ENCODE results near the gene PTBP1.

Gene PTBP1

DNA sequence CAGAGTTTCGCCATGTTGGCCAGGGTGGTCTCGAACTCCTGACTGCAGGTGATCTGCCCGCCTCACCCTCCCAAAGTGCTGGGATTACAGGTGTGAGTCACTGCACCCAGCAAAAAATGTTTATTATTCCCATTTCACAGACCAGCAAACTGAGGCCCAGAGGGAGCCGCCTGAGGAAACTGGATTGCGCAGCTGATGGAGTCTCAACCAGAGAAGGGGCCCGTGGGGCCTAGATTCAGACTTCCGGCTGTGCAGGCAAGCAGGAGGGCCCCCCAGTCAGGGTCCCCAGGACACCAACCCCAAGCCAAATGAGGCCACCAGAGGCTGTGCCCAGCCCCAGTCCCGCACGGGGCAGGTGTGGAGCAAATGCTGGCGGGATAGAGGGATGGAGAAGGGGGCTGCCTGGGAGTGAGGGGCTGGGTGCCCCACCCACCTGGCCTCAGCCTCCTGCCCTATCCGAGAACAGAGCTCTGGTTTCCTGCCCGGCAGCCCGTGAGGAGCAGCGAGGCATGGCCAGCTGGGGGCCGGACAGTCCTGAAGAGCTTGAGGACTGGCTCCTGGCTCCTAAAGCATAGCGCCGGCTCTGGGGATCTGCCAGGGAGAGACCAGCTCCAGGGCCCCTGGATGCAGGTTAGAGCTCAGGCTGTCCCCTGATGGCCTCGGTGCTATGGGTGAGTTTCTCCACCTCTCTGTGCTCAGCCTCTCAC lies 24.4 kb upstream of the PTBP1 start:
- no peak for DNase-seq (ENCODE audit: low spot score)

DNA sequence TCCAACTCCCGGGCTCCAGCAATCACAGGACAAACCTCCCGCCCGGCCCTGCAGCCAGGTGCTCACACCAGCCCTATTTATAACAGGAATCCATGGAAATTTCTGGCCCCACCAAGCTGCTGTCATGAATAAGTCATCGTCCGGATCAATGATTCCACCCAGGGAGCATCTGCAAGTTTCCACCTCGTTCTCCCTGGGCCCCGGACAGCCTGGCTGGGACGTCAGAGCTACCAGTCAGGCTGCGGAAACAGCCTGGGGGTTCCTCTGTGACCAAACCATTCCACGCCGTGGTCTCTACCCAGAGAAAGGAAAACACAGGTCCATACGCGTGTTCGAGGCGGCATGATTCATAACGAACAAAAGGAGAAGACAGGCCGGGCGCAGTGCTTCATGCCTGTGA lies 20.7 kb upstream of the PTBP1 start:
- DNase-seq (ENCODE audit: low spot score): no peak

DNA sequence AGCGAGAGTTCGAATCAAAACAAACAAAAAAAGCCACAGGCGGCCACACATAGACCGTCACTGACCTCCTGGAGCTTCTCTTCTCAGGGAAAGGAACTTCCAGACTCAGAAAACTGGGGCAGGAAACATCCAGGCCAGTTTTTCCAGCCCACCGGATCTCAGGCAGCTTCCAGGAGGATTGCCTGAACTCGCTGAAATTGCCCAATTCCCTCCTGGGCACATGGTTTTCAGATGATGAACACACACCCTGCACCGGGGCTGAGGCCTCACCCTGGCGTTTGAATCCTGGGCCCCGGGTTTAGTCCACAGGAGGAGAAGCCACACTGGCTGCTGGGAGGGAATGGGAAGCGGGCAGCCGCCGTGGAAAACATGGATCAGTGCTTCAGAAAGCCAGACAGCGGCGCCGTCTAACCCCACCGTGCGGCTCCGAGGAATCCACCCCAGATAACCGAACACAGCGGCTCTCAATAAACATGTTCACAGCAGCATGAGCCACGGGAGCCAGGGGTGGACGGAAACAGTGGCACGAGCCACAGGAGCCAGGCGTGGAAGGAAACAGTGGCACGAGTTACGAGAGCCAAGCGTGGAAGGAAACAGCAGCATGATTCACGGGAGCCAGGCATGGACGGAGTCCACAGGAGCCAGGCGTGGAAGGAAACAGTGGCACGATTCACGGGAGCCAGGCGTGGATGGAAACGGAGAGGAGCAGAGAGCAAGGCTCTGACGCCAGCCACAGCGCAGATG lies 18.2 kb upstream of the PTBP1 start:
- DNase-seq (ENCODE audit: low spot score): no peak

DNA sequence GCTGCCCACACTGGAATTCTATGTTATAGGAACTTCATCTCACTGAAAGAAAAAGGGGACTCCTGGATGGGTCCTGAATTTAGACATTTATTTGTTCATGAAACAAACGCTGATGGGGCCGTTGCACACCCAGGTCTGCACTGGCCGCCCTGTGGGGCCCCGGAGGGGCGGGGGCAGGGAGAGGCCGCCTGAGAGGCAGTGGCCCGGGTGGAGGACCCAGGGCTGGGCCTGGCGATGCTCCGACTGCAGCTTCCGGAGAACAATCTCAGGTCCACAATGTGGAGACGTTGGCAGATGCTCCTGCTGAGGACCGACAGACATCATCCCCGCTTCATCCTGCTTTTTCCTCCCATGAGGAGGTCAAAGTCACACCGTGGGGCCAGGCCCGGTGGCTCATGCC lies 16.3 kb upstream of the PTBP1 start:
- DNase-seq (ENCODE audit: low spot score): no peak

DNA sequence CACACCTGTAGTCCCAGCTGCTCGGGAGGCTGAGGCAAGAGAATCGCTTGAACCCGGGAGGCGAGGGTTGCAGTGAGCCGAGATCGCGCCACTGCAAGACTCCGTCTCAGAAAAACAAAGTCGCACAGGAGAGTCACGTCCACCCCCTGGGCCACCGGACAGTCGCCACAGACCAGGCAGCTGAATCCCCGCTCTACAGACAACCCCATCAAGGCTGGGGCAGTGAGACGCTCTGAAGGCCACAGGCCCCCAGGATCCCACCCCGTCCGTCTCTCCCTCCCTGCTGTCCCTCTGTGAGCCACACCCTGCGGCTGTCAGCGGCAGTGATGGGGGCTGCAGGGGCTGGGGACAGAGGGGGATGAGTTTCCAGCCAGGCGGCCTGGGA lies 15.5 kb upstream of the PTBP1 start:
- no peak for DNase-seq (ENCODE audit: low spot score)

DNA sequence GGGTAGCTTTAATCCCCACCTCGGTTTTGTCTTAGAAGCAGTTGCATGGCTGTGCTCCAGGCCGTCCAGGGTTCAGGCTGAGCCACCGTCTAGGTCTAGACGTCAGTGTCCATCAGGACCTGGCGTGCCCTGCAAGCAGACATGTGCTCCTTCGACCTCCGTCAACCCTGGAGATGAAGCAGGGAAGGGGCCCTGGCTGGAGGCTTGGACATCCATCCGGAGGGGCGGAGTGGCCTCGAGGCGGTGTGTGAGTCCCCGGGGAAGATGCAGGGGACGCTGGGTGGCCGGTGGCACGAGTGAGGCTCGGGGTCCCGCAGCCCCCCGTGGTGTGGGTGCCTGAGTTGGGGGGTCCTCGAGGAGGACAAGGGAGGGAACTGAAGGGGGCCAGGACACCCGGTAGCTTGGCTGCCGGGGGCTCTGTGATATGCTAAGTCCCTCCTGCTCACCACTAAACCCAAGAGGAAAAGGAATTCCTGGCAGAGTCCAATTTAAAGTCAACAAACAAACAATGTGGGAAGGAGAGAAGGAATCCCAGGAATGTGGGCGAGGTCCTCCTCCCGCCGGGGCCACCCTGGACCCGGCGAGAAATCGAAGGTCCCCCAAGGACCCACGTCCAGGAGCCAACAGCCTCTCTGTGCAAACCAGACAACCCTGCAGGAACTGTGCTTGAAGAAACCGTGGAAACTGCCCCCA lies 14.9 kb upstream of the PTBP1 start:
- DNase-seq (ENCODE audit: low spot score): no peak

DNA sequence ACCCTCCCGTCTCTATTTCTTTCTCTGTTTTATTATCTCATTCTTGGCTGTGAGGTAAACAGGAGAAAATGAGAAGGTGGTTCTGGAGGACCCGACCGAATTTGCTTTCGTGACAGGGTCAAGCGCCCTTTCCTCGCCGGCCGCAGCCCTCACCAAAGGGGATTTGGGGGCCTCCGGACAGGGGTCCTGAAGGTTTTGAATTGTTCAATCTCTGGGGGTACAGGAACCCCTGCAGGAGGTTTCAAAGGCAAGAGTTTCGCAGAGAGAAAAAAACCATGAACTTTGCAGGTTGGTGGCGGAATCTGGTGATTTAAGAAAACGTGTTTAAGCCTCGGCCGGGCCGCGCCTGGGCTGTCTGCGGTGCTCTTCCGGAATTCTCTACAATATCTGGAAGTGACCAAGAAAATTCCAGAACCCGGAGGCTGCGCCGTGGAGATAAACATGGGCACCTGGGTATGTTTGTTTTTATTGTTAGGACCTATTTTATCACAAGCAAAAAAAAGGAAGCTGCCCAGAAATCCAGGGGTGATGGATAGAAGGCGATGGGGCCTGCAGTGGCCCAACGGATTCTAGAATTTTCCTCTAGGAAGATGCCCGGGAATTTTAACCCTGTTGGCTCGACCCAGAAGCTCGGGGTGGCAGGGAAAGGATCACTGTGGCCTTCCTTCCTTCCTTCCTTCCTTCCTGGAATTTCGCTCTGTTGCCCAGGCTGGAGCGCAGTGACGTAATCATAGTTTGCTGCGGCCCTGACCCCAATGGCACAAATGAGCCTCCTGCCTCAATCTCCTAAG lies 14.2 kb upstream of the PTBP1 start:
- no peak for DNase-seq (ENCODE audit: low spot score)

DNA sequence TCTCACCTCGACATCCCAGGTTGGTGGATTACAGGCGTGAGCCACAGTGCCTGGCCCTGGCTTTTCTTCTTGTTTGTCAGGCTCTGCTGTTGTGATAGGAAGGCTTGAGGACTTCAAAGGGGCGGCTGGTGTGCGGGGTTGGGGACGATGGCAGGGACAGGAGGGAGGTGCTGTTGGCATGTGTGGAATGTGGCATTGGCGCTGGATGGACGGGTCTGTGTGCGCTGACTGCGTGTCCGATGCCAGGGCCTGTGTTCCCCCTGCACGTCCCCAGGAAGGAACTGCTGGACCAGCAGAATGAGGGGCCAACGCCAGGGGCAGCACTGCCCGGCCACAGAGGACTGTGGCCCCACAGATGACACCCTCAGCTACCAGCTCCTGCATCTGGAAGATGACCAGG lies 12.7 kb upstream of the PTBP1 start:
- DNase-seq (ENCODE audit: low spot score): no peak

DNA sequence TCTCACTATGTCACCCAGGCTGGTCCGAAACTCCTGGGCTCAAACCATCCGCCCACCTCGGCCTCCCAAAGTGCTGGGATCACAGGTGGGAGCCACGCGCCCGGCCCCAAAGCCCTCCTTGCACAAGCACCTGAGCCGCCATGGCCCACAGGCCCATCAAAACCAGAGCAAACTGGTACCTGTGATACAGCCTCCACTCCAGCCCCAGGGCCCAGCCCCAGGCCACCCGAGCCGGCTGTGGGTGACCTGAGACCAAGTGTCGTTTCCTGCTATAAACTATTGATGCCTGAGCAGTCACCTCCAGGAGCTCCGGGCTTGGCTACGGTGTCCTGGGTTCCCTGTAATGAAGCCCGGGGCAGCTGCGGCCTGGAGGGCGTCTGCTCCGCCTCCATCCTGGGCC lies 9.7 kb upstream of the PTBP1 start:
- DNase-seq (ENCODE audit: low spot score): no peak

DNA sequence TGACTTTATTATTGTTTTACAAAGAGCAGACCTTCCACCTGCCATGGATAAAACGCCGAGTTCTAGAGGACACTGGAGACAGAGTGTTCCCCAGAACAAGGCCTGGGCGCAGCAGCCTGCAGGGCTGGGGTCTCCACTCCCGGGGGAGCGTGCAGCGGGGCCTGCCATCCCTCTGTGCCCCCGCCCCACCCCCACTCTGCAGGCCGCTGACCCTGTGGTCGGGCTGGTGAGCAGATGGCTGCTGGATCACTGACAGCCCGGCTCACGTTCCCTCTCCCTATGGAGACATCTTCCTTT lies 8.6 kb upstream of the PTBP1 start:
- DNase-seq (ENCODE audit: low spot score): no peak

DNA sequence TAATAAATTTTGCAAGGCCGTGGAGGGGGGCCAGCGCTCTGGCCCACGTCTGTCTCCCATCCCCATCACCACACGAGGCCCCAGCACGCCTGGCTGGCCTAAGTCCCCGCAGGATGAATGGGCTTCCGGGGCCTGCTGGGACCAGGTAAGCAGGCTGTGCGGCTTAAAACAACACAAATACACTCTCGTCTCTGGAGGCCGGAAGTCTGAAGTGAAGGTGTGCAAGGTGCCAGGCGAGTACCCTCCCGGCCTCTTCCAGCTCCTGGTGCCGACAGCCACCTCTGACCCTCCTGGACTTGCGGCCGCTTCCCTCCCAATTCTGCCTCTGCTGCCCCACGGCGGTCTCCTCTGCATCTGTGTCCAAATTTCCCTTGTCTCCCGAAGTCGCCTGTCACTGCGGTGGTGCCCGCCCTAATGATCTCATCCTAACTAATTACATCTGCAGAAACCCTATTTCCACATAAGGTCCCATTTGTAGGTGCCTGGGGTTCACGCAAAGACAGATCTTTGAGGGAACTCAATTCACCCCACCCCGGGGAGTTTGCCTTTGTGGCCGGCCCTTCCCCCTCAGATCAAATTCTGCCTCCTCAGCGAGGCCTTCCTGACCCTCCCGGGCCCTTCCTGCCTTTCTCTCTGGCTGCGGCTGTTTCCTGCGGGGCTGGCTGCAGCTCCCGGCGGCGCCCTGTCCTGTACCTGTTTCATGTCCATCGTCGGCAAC lies 8.1 kb upstream of the PTBP1 start:
- DNase-seq (ENCODE audit: low spot score): no peak

DNA sequence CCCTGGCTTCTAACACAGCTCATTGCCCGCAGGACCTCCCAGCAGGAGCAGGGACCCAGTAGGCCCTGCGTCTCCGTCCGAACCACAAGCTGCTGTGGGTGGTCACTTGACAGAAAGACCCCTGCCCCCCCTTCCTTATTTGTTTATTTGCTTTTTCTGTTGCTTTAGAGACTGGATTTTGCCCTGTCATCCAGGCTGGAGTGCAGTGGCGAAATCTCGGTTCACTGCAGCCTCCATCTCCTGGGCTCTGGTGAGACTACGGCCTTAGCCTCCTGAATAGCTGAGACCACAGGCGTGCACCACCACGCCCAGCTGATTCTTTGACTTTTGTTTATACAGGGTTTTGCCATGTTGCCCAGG lies 7.6 kb upstream of the PTBP1 start:
- DNase-seq (ENCODE audit: low spot score): no peak

DNA sequence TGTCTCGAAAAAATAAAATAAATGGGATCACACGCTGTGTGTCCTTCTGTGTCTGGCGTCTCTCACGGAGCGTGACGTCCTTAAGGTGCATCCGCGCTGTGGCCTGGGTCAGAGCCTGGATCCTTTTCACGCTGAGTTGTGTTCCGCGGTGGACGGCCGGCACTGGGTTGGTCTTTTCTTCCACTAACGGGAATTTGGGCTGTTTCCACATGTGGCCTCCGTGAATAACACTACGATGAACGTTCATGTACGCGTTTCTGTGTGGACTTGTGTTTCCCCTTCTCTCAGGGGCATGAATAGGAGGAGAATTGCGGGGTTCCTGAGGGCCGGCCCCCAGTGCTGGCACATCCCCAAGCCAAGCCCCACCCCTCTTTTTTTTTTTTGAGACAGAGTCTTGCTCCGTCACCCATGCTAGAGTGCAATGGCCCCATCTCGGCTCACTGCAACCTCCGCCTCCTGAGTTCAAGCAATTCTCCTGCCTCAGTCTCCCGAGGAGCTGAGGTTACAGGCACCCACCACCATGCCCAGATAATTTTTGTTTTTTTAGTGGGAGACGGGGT lies 6.2 kb upstream of the PTBP1 start:
- DNase-seq (ENCODE audit: low spot score): no peak

DNA sequence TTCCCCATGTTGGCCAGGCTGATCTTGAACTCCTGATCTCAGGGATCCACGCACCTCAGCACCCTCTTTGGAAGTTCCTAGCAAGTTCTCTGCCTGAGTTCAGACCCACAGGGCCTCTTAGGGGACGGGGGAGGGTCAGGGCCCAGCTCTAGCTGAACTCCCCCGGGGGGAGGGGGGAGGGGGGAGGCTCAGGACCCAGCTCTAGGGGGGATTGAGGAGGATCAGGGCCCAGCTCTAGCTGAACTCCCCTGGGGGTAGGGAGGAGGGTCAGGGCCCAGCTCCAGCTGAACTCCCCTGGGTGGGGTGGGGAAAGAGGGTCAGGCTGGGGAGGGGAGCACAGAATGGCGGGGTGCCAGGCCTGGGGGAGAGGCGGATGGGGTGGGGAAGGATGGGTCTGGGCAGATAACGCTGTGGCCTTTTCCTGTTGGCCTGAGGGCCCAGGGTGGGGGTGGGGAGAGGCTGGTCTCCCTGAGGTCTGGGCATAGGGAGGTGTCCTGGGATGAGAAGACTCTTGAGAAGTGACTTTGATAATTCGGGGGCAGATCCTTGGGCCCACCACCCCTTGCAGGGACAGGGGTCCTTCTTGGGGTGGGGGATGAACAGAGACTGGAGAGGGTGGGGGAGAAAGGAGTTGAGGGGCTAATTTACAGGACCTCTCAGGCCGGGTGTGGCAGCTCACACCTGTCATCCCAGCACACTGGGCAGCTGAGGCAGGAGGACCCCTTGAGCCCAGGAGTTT lies 5.5 kb upstream of the PTBP1 start:
- DNase-seq (ENCODE audit: low spot score): no peak

DNA sequence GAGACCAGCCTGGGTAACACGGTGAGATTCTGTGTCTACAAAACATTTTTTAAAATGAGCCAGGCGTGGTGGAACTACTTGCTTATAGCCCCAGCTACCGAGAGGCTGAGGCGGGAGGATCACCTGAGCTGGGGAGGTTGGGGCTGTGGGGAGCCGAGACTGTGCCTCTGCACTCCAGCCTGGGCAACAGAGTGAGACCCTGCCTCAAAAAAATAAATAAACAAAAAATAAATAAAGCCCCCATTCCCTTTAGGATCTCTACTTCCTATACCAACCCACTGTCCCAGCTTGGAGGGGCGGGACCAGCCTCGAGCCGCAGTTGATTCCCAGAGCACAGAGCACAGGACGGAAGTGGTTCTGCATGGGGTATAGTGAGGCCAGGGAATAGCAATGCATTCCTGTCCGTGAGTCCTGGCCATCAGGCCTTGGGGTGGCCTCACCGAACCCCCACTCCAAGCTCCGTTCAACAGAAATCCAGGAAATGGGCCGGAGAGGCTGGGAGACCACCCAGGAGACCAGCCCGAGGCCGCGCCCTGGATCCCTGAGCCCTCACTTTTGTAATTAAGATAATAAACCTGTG lies 4.9 kb upstream of the PTBP1 start:
- no peak for DNase-seq (ENCODE audit: low spot score)

DNA sequence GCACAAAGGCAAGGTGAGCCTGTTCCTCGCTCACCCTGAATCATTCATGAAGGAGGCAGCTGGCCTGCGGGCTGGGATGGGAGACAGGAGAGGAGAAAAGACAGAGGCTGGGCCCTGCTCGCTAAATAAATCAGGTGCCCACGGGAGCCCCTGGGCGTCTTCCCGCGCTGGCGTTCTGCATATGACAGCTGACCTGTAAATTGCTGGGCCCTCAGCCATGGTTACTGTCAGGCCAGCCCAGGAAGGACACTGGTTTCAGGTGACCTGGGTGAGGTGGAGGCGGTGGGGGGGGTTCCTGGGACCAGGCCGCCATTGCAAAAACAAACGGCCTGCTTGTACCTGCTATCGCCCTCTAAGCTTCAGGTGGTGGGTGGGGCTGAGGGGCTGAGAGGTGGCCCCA lies 3.4 kb upstream of the PTBP1 start:
- no peak for DNase-seq (ENCODE audit: low spot score)

DNA sequence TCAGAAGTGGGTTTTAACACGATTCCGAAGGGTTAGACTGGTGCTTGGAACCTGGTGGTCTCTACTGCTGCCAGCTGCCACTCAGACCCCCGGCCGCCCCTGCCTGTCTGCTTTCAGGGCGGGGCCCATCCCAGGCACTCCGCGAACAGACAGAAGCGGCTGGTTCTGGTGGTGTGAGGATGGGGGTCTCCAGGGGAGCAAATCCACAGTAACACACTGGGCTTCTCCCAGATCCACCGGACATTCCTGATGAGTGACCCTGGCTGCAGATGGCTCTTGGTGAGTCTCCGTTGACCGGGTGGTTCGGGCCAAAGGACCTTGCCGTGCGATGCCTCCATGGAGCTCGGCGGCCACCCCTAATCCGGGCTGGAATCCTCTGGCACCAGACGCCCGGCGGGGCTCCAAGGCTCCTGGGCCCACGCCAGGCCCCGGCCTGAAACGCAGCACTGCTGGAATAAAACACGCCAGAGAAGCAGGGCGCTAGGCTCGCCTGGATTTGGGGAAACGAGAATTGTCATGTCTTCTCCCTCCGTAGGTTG lies 2.1 kb upstream of the PTBP1 start:
- no peak for DNase-seq (ENCODE audit: low spot score)

DNA sequence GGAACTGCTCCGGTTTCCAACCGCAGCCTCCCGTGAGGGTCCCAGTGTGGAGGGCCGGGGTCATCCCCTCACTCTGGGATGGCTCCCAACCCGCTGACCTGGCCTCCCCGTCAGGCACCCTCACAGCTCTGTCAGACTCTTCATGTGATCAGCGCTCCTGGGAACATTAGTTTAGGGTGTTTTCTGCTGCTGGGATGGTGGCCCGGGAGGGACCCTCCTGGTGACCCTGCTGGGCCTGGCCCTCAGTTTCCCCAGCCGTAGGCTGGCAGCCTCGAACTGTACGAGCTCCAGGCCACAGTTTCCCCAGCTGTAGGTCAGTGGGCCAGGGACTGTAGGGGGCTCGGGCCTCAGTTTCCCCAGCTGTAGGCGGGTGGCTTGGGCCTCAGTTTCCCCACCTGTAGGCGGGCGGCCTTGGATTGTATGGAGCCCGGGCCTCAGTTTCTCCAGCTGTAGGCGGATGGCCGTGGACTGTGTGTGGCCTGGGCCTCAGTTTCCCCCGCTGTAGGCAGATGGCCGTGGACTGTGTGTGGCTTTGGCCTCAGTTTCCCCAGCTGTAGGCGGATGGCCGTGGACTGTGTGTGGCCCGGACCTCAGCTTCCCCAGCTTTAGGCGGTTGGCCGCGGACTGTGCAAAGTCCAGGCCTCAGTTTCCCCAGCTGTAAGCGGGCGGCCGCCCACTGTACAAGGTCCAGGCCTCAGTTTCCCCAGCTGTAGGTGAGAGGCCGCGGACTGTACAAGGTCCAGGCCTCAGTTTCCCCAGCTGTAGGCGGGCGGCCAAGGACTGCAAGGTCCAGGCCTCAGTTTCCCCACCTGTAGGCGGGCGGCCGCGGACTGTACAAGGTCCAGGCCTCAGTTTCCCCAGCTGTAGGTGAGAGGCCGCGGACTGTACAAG lies 1.3 kb upstream of the PTBP1 start:
- no peak for DNase-seq (ENCODE audit: low spot score)
